ENCODE results near the gene GPC6.

The GPC6 gene

GRCh38 chr13:93502987-93503615, 276.5 kb downstream of the GPC6 start:
- ATAC-seq (ENCODE audit: low read depth), result no peak
- no peak for TF ChIP-seq CTCF (IDR thresholded peaks at IDR 0.05; ENCODE audit: poor library complexity, severe bottlenecking)
- no peak for DNase-seq (ENCODE audit: low spot score)
- Histone ChIP-seq H3K27ac (ENCODE audit: poor library complexity, severe bottlenecking) (no peak overlapping the region), H3K36me3 (ENCODE audit: low read depth) (no peaks in the 10 kb centered on the region), H3K9me3 (ENCODE audit: severe bottlenecking) (no peaks in the 10 kb centered on the region), H3K4me3 (ENCODE audit: severe bottlenecking) (no peak overlapping the region), H3K27me3 (ENCODE audit: insufficient read depth, poor library complexity, severe bottlenecking) (no peaks in the 10 kb centered on the region), H3K4me1 (ENCODE audit: insufficient read depth, poor library complexity, severe bottlenecking) (no peaks in the 10 kb centered on the region)

DNA sequence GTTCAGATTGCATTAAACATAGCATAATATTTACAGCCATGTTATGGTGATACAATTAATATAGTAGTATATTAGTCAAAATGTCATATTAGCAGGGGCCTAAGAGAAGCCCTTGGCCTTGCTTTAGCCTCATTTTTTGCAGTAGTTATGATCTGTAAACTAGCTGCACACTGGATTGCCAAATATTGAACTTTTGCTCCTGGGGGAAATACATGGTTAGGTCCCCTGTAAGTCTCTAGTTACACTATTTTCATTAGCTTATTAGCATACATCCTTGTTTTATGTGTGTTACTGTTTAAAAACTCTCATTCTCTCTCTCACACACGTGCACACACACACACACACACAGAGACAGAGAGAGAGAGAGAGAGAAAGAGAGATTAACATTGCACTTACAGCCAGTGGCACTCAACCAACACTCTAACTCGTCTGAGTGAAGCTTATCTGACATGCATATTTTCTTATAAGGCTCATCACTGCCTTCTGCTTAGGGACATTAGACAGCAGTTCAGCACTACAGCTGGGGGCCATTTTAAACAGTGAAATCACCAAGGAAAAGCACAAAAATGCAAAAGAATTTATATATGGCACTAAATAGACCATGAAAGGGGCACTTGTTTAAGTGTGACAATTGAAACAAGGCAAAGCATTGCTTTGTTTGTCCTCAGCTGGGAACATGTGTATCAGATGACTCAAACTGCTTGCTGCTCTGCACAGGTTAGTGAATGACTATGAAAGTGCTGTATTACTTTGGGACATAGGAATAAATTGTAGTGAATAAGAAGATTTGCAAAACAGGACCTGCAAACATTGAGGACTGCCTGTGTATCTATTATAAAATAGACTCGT, 278.7 kb downstream of the GPC6 start:
- H3K27ac ChIP-seq (ENCODE audit: poor library complexity, severe bottlenecking), result no peak overlapping the region
- TF ChIP-seq CTCF (IDR thresholded peaks at IDR 0.05; ENCODE audit: poor library complexity, severe bottlenecking), result no peak
- ATAC-seq (ENCODE audit: low read depth) (no peak), DNase-seq (ENCODE audit: low spot score) (no peak)
- no peaks in the 10 kb centered on the region for H3K27me3 ChIP-seq (ENCODE audit: insufficient read depth, poor library complexity, severe bottlenecking)
- no peak overlapping the region for H3K4me3 ChIP-seq (ENCODE audit: severe bottlenecking)
- H3K4me1 ChIP-seq (ENCODE audit: insufficient read depth, poor library complexity, severe bottlenecking), result no peaks in the 10 kb centered on the region
- no peaks in the 10 kb centered on the region for H3K36me3 ChIP-seq (ENCODE audit: low read depth)
- no peaks in the 10 kb centered on the region for H3K9me3 ChIP-seq (ENCODE audit: severe bottlenecking)

GRCh38 chr13:93511011-93511410, 284.4 kb downstream of the GPC6 start:
- no peak overlapping the region for H3K4me3 ChIP-seq (ENCODE audit: severe bottlenecking)
- no peak for TF ChIP-seq CTCF (IDR thresholded peaks at IDR 0.05; ENCODE audit: poor library complexity, severe bottlenecking)
- H3K36me3 ChIP-seq (ENCODE audit: low read depth), result no peaks in the 10 kb centered on the region
- H3K4me1 ChIP-seq (ENCODE audit: insufficient read depth, poor library complexity, severe bottlenecking), result no peaks in the 10 kb centered on the region
- H3K27me3 ChIP-seq (ENCODE audit: insufficient read depth, poor library complexity, severe bottlenecking), result no peaks in the 10 kb centered on the region
- DNase-seq (ENCODE audit: low spot score) (no peak), ATAC-seq (ENCODE audit: low read depth) (no peak)
- no peak overlapping the region for H3K27ac ChIP-seq (ENCODE audit: poor library complexity, severe bottlenecking)
- no peaks in the 10 kb centered on the region for H3K9me3 ChIP-seq (ENCODE audit: severe bottlenecking)

DNA sequence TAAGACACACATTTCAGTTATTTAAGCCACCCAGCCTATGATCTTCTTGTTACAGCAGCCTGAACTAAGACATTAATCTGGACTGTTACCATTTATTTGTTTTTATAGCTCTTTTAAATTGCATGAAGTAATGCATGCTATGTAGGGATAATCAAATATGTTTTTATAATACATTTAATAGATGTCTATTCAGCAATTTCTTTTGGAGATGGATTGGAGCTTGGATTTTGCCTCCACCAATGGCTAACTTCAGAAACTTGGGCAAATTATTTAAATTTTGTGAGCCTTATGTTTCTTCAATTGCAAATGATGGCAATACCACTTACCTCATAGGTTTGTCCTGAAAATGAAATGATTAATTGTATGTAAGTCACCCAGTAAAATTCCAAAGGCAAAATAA, 288.7 kb downstream of the GPC6 start:
- no peak for DNase-seq (ENCODE audit: low spot score)
- no peak for ATAC-seq (ENCODE audit: low read depth)

More for the DNA sequence above, 288.7 kb downstream of the GPC6 start:
- H3K27me3 ChIP-seq (ENCODE audit: insufficient read depth, poor library complexity, severe bottlenecking), result no peaks in the 10 kb centered on the region
- H3K9me3 ChIP-seq (ENCODE audit: severe bottlenecking), result no peaks in the 10 kb centered on the region
- TF ChIP-seq CTCF (IDR thresholded peaks at IDR 0.05; ENCODE audit: poor library complexity, severe bottlenecking), result no peak
- no peak overlapping the region for H3K27ac ChIP-seq (ENCODE audit: poor library complexity, severe bottlenecking)
- no peaks in the 10 kb centered on the region for H3K36me3 ChIP-seq (ENCODE audit: low read depth)
- H3K4me1 ChIP-seq (ENCODE audit: insufficient read depth, poor library complexity, severe bottlenecking), result no peaks in the 10 kb centered on the region
- no peak overlapping the region for H3K4me3 ChIP-seq (ENCODE audit: severe bottlenecking)
